ENCODE data around the gene AKT2. TPM values are rescaled to one million over a fixed set of nuclear protein-coding genes. Genes with fewer than 3 reads are reported as not detected.

Gene AKT2
- total RNA-seq, 4 donors from 2014 or later, result 63.2 to 266 (median 138) TPM

- no peaks in the 10 kb centered on the region for H3K36me3 ChIP-seq
- 85 to 87% methylated on average over 5 to 11 of the region's 11 CpGs for WGBS, 2 donors (ENCODE audit: low coverage in 1 of 2)
These were observed 15.8 kb downstream of the AKT2 start for GRCh38 chr19:40269216-40269940.

GRCh38 chr19:40267601-40267997, 17.5 kb downstream of the AKT2 start:
- Histone ChIP-seq H3K4me1 (peaks cover 0 to 12% (median 4%) of the 10 kb centered on the region in 4 donors), H3K27me3 (no peaks in the 10 kb centered on the region), H3K4me3 (no peak overlapping the region), H3K9me3 (no peaks in the 10 kb centered on the region), H3K27ac (no peak overlapping the region), H3K36me3 (peaks cover 0 to 6% (median 3%) of the 10 kb centered on the region in 4 donors)
- TF ChIP-seq CTCF (IDR thresholded peaks at IDR 0.05), result no peak
- no peak for TF ChIP-seq EP300 (IDR thresholded peaks at IDR 0.05; ENCODE audit: low read depth)
- TF ChIP-seq POLR2A (IDR thresholded peaks at IDR 0.05), result no peak
- no peak for DNase-seq
- intact Hi-C loops (cut with DNase I; ENCODE audit: low total_unique reads), result no loop called here
- in situ Hi-C loops (cut with MboI; ENCODE audit: low pct_ligation_motif_present in 1 of 4, low pct_unique_long_range_greater_than_20kb in 1 of 4, low sequenced_read_pairs in 3 of 4), result no loop called here
- whole genome bisulfite sequencing, 2 donors (ENCODE audit: low coverage in 1 of 2), result 86% methylated on average over 4 to 6 of the region's 6 CpGs

More at GRCh38 chr19:40269216-40269940, 15.8 kb downstream of the AKT2 start:
- in situ Hi-C loops (cut with MboI; ENCODE audit: low pct_ligation_motif_present in 1 of 4, low pct_unique_long_range_greater_than_20kb in 1 of 4, low sequenced_read_pairs in 3 of 4), result no loop called here
- peaks cover 6 to 22% (median 8%) of the 10 kb centered on the region in 4 donors for H3K4me1 ChIP-seq
- intact Hi-C loops (cut with DNase I; ENCODE audit: low total_unique reads), result no loop called here
- TF ChIP-seq POLR2A (IDR thresholded peaks at IDR 0.05) (no peak), CTCF (IDR thresholded peaks at IDR 0.05) (no peak), EP300 (IDR thresholded peaks at IDR 0.05; ENCODE audit: low read depth) (no peak), POLR2AphosphoS5 (IDR thresholded peaks at IDR 0.05) (no peak)
- no peaks in the 10 kb centered on the region for H3K27me3 ChIP-seq
- no peak overlapping the region for H3K27ac ChIP-seq
- no peak overlapping the region for H3K4me3 ChIP-seq
- no peaks in the 10 kb centered on the region for H3K9me3 ChIP-seq
- no peak for DNase-seq

- intact Hi-C loops (cut with DNase I; ENCODE audit: low total_unique reads), result no loop called here
- no peak for TF ChIP-seq EP300 (IDR thresholded peaks at IDR 0.05; ENCODE audit: low read depth)
- TF ChIP-seq CTCF (IDR thresholded peaks at IDR 0.05), result no peak
- TF ChIP-seq POLR2A (IDR thresholded peaks at IDR 0.05), result no peak
- TF ChIP-seq POLR2AphosphoS5 (IDR thresholded peaks at IDR 0.05), result no peak
- in situ Hi-C loops (cut with MboI; ENCODE audit: low pct_ligation_motif_present in 1 of 4, low pct_unique_long_range_greater_than_20kb in 1 of 4, low sequenced_read_pairs in 3 of 4), result no loop called here
- Histone ChIP-seq H3K36me3 (peaks cover 0 to 7% (median 3%) of the 10 kb centered on the region in 4 donors), H3K4me1 (peaks cover 0 to 12% (median 4%) of the 10 kb centered on the region in 4 donors), H3K27ac (no peak overlapping the region), H3K4me3 (no peak overlapping the region), H3K27me3 (no peaks in the 10 kb centered on the region), H3K9me3 (no peaks in the 10 kb centered on the region)
- WGBS, 2 donors (ENCODE audit: low coverage in 1 of 2), result 76 to 86% methylated on average over 5 to 15 of the region's 15 CpGs
- no peak for DNase-seq
These were observed 18.1 kb downstream of the AKT2 start for GRCh38 chr19:40266912-40267600.

GRCh38 chr19:40266119-40266518, 19.0 kb downstream of the AKT2 start:
- no peaks in the 10 kb centered on the region for H3K9me3 ChIP-seq
- H3K4me3 ChIP-seq, result no peak overlapping the region
- intact Hi-C loops (cut with DNase I; ENCODE audit: low total_unique reads), result no loop called here
- no peak for TF ChIP-seq POLR2A (IDR thresholded peaks at IDR 0.05)
- TF ChIP-seq EP300 (IDR thresholded peaks at IDR 0.05; ENCODE audit: low read depth), result no peak
- TF ChIP-seq CTCF (IDR thresholded peaks at IDR 0.05), result no peak
- TF ChIP-seq POLR2AphosphoS5 (IDR thresholded peaks at IDR 0.05), result no peak
- peaks cover 0 to 7% (median 3%) of the 10 kb centered on the region in 4 donors for H3K36me3 ChIP-seq
- H3K27me3 ChIP-seq, result no peaks in the 10 kb centered on the region
- in situ Hi-C loops (cut with MboI; ENCODE audit: low pct_ligation_motif_present in 1 of 4, low pct_unique_long_range_greater_than_20kb in 1 of 4, low sequenced_read_pairs in 3 of 4), result no loop called here
- WGBS, 2 donors (ENCODE audit: low coverage in 1 of 2), result 85% methylated on average over 17 of the region's 17 CpGs; no CpG with 5 or more reads in 1 of the 2 donors
- H3K27ac ChIP-seq, result no peak overlapping the region
- peaks cover 0 to 12% (median 4%) of the 10 kb centered on the region in 4 donors for H3K4me1 ChIP-seq
- no peak for DNase-seq

Measured in transverse colon (tissue), 4 donors.